DND-41 (cell line): ENCODE results near the gene PPP1R37.

Experiments used
- ATAC-seq: fragments of 200-7000 bp; cut with Tn5 transposase; 3 replicates; pipeline ENCODE4 v1.9.1; 2021; ENCODE audit warnings: low read depth; ENCODE audit not compliant: insufficient read depth
- DNase-seq: peaks from one replicate; pipeline ENCODE4 v3.0.0-alpha.2; 2020
- H2AFZ ChIP-seq: 2 replicates; pipeline ENCODE4 v1.6.0; 2012; ENCODE audit warnings: low read depth, low read length
- H3K27ac ChIP-seq: 2 replicates; pipeline ENCODE4 v1.5.1; 2012; ENCODE audit warnings: low read length, inconsistent platforms
- H3K27me3 ChIP-seq: fragments of 200-600 bp; sonication (generic); 2 replicates; pipeline ENCODE4 v1.6.0; 2012; ENCODE audit warnings: low read length, mild to moderate bottlenecking, inconsistent platforms; ENCODE audit not compliant: insufficient read depth, poor library complexity
- H3K36me3 ChIP-seq: 2 replicates; pipeline ENCODE4 v1.5.1; 2012; ENCODE audit warnings: low read length, inconsistent platforms; ENCODE audit not compliant: insufficient read depth
- H3K4me1 ChIP-seq: 2 replicates; pipeline ENCODE4 v1.5.1; 2012; ENCODE audit warnings: mild to moderate bottlenecking, low read length; ENCODE audit not compliant: insufficient read depth
- H3K4me2 ChIP-seq: 2 replicates; pipeline ENCODE4 v1.6.0; 2012; ENCODE audit warnings: mild to moderate bottlenecking, moderate library complexity, low read length, inconsistent platforms; ENCODE audit not compliant: insufficient read depth
- H3K4me3 ChIP-seq, 2 experiments: fragments of 200-600 bp in 1 of 2; shearing (Covaris generic) in 1 of 2; 2 replicates each; pipeline ENCODE4 v1.5.1; 2012 to 2016; ENCODE audit warnings: inconsistent platforms in 2 of 2, low read length in 2 of 2, mild to moderate bottlenecking in 2 of 2, low read depth in 1 of 2, moderate library complexity in 1 of 2
- H3K79me2 ChIP-seq: 2 replicates; pipeline ENCODE4 v1.6.0; 2012; ENCODE audit warnings: low read length, inconsistent platforms; ENCODE audit not compliant: insufficient read depth
- H3K9ac ChIP-seq: 2 replicates; pipeline ENCODE4 v1.6.0; 2012; ENCODE audit warnings: low read depth, mild to moderate bottlenecking, inconsistent platforms, low read length, moderate library complexity
- H3K9me3 ChIP-seq: 2 replicates; pipeline ENCODE4 v1.5.1; 2012; ENCODE audit warnings: low read length, moderate library complexity, mild to moderate bottlenecking, inconsistent platforms; ENCODE audit not compliant: insufficient read depth, severe bottlenecking
- H4K20me1 ChIP-seq: 2 replicates; pipeline ENCODE4 v1.6.0; 2012; ENCODE audit warnings: low read length; ENCODE audit not compliant: insufficient read depth
- CTCF ChIP-seq: IDR thresholded peaks from 2 replicates; pipeline ENCODE4 v1.5.1; 2012; ENCODE audit warnings: borderline replicate concordance, low read length, moderate library complexity, mild to moderate bottlenecking; ENCODE audit not compliant: poor library complexity, severe bottlenecking; ENCODE audit errors: extremely low read depth
- EZH2 ChIP-seq: IDR thresholded peaks from 3 replicates; pipeline ENCODE4 v1.6.1; 2012; ENCODE audit warnings: borderline replicate concordance, low read depth, mild to moderate bottlenecking, moderate library complexity, low read length, inconsistent platforms; ENCODE audit not compliant: severe bottlenecking

The PPP1R37 gene

GRCh38 chr19:45141203-45141900 is 48.4 kb downstream of the PPP1R37 start:
- DNase-seq (no peak), ATAC-seq (no peak)
- Histone ChIP-seq H4K20me1 (peaks cover 56% of the 10 kb centered on the region), H3K27ac (no peak overlapping the region), H3K4me2 (no peak overlapping the region), H3K4me1 (no peaks in the 10 kb centered on the region), H2AFZ (no peak overlapping the region), H3K4me3 (no peak overlapping the region), H3K9ac (no peak overlapping the region), H3K9me3 (no peaks in the 10 kb centered on the region), H3K27me3 (no peaks in the 10 kb centered on the region), H3K36me3 (peaks cover 57% of the 10 kb centered on the region), H3K79me2 (peaks cover 22% of the 10 kb centered on the region)
- no peak for TF ChIP-seq EZH2
- no peak for TF ChIP-seq CTCF

- TF ChIP-seq EZH2 (no peak), CTCF (no peak)
- DNase-seq (no peak), ATAC-seq (no peak)
- Histone ChIP-seq H3K4me3 (no peak overlapping the region), H3K27ac (no peak overlapping the region), H2AFZ (no peak overlapping the region), H3K9ac (no peak overlapping the region), H3K27me3 (no peaks in the 10 kb centered on the region), H3K4me2 (no peak overlapping the region), H3K9me3 (no peaks in the 10 kb centered on the region), H3K36me3 (peaks cover 64% of the 10 kb centered on the region), H3K4me1 (no peaks in the 10 kb centered on the region), H3K79me2 (peaks cover 14% of the 10 kb centered on the region), H4K20me1 (peaks cover 55% of the 10 kb centered on the region)
Measured at GRCh38 chr19:45142016-45142725, 49.2 kb downstream of the PPP1R37 start.

- Histone ChIP-seq H3K9me3 (no peaks in the 10 kb centered on the region), H3K4me3 (no peak overlapping the region), H2AFZ (no peak overlapping the region), H3K9ac (no peak overlapping the region), H3K27ac (no peak overlapping the region), H3K79me2 (peaks cover 10% of the 10 kb centered on the region), H3K4me2 (no peak overlapping the region), H3K27me3 (no peaks in the 10 kb centered on the region), H4K20me1 (peaks cover 55% of the 10 kb centered on the region), H3K36me3 (peaks cover 67% of the 10 kb centered on the region), H3K4me1 (no peaks in the 10 kb centered on the region)
- ATAC-seq (no peak), DNase-seq (no peak)
- TF ChIP-seq EZH2 (no peak), CTCF (no peak)
Measured at GRCh38 chr19:45142726-45143110, 49.7 kb downstream of the PPP1R37 start.
